ENCODE results near the gene CFAP410. TPM values are rescaled to one million over a fixed set of nuclear protein-coding genes. Genes with fewer than 3 reads are reported as not detected.

The CFAP410 gene
- total RNA-seq, 2 donors from 2014 or later: 62.5 to 71.3 TPM

- TF ChIP-seq, protein P1, sequence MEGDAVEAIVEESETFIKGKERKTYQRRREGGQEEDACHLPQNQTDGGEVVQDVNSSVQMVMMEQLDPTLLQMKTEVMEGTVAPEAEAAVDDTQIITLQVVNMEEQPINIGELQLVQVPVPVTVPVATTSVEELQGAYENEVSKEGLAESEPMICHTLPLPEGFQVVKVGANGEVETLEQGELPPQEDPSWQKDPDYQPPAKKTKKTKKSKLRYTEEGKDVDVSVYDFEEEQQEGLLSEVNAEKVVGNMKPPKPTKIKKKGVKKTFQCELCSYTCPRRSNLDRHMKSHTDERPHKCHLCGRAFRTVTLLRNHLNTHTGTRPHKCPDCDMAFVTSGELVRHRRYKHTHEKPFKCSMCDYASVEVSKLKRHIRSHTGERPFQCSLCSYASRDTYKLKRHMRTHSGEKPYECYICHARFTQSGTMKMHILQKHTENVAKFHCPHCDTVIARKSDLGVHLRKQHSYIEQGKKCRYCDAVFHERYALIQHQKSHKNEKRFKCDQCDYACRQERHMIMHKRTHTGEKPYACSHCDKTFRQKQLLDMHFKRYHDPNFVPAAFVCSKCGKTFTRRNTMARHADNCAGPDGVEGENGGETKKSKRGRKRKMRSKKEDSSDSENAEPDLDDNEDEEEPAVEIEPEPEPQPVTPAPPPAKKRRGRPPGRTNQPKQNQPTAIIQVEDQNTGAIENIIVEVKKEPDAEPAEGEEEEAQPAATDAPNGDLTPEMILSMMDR (IDR thresholded peaks at IDR 0.05): no peak
- no peak for TF ChIP-seq POLR2AphosphoS5 (IDR thresholded peaks at IDR 0.05)
- no peak for TF ChIP-seq POLR2A (IDR thresholded peaks at IDR 0.05)
- WGBS: 71% methylated on average over 21 of the region's 22 CpGs
- Histone ChIP-seq H3K27me3 (replicated peaks; ENCODE audit: insufficient read depth) (peaks cover 3% of the 10 kb centered on the region), H3K4me3 (no peak overlapping the region), H3K27ac (no peak overlapping the region), H3K9me3 (no peaks in the 10 kb centered on the region), H3K4me1 (replicated peaks) (no peaks in the 10 kb centered on the region), H3K36me3 (no peaks in the 10 kb centered on the region)
- intact Hi-C loops (cut with DNase I): no loop called here
- no peak for DNase-seq (ENCODE audit: low spot score)
Observed at GRCh38 chr21:44377922-44378645, 38.9 kb upstream of the CFAP410 start.

DNA sequence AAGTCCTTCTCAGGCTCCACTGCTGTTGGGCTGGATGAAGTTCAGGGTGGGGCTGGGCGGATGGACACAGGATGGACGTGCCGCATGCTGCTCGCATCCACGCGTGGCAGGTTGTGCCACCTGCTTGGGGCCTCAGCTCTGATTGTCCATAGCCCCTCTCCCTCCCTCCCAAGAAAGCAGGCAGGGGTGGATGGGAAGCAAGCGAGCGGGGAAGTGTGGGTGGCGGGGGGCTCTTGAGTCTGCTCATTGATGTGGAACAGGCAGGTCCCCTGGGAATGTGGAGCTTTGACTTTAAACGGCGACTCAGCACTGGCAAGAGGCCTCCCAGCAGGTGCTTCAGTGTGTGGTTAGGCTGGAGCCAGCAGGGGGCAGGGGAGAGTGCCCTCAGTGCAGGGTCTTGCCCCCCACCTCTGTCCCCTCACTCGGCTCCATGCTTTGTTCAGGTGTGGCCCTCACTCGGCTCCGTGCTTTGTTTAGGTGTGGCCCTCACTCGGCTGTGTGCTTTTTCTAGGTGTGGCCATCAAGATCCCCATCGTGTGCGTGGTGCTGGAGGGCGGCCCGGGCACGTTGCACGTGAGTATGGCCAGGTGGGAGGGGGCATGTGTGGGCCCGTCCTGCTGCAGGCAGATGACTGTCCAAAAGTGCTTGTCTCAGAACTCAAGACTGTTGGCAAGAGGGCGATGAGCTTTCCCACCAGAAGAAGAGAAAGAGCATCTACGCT lies 38.2 kb upstream of the CFAP410 start:
- intact Hi-C loops (cut with DNase I): no loop called here
- no peak for DNase-seq (ENCODE audit: low spot score)
- WGBS: 57% methylated on average over 24 of the region's 24 CpGs

DNA sequence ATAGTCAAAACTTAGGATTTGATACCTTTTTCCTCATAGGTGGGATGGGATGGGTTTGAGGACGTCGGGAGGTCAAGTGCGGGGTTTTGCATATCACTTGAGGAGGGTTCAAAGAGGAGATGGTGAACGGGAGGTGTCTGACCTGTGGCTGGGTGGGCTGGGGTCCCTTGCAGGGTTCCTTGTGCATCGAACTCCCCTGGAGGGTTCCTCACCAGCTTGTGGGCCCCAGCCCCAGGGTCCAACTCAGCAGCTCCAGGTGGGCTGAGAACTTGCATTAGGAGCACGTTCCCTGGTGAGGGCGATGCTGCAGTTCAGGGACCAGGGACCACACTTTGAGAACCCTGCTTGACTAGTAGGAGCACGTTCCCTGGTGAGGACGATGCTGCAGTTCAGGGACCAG lies 37.4 kb upstream of the CFAP410 start:
- intact Hi-C loops (cut with DNase I): no loop called here
- no peak overlapping the region for H3K27ac ChIP-seq
- TF ChIP-seq, protein P1 (IDR thresholded peaks at IDR 0.05): no peak
- TF ChIP-seq POLR2A (IDR thresholded peaks at IDR 0.05) (no peak), POLR2AphosphoS5 (IDR thresholded peaks at IDR 0.05) (no peak)
- peaks cover 3% of the 10 kb centered on the region for H3K27me3 ChIP-seq (replicated peaks; ENCODE audit: insufficient read depth)
- no peaks in the 10 kb centered on the region for H3K9me3 ChIP-seq
- 82% methylated on average over 9 of the region's 9 CpGs for WGBS
- H3K36me3 ChIP-seq: no peaks in the 10 kb centered on the region
- no peaks in the 10 kb centered on the region for H3K4me1 ChIP-seq (replicated peaks)
- DNase-seq (ENCODE audit: low spot score): no peak
- H3K4me3 ChIP-seq: no peak overlapping the region

More for the DNA sequence above, 38.2 kb upstream of the CFAP410 start:
- no peaks in the 10 kb centered on the region for H3K36me3 ChIP-seq
- H3K4me3 ChIP-seq: no peak overlapping the region
- H3K27ac ChIP-seq: no peak overlapping the region
- peaks cover 3% of the 10 kb centered on the region for H3K27me3 ChIP-seq (replicated peaks; ENCODE audit: insufficient read depth)
- TF ChIP-seq POLR2A (IDR thresholded peaks at IDR 0.05) (no peak), POLR2AphosphoS5 (IDR thresholded peaks at IDR 0.05) (no peak)
- TF ChIP-seq, protein P1 (IDR thresholded peaks at IDR 0.05): no peak
- no peaks in the 10 kb centered on the region for H3K9me3 ChIP-seq
- H3K4me1 ChIP-seq (replicated peaks): no peaks in the 10 kb centered on the region

GRCh38 chr21:44375761-44376241 lies 36.6 kb upstream of the CFAP410 start:
- no peak for TF ChIP-seq POLR2AphosphoS5 (IDR thresholded peaks at IDR 0.05)
- TF ChIP-seq POLR2A (IDR thresholded peaks at IDR 0.05): no peak
- TF ChIP-seq, protein P1 (IDR thresholded peaks at IDR 0.05): no peak
- DNase-seq (ENCODE audit: low spot score): no peak
- Histone ChIP-seq H3K27ac (no peak overlapping the region), H3K36me3 (no peaks in the 10 kb centered on the region), H3K9me3 (no peaks in the 10 kb centered on the region), H3K4me1 (replicated peaks) (no peaks in the 10 kb centered on the region), H3K27me3 (replicated peaks; ENCODE audit: insufficient read depth) (peaks cover 3% of the 10 kb centered on the region), H3K4me3 (no peak overlapping the region)
- 88% methylated on average over 19 of the region's 19 CpGs for WGBS
- intact Hi-C loops (cut with DNase I): no loop called here

Data from prostate gland (tissue), 2 donors.